Calu3 (cell line): Measurements from ENCODE around the gene CRIM1. TPM values are rescaled to one million over a fixed set of nuclear protein-coding genes. Genes with fewer than 3 reads are reported as not detected.

Experiments used
- BruUV-seq: library from RNA; stranded (reverse); fragments of 400-500 nt; replicated peaks from 2 replicates; lab custom pipeline; 2021; lab: Mats Ljungman, UMichigan
- CTCF ChIA-PET: fragments of 300-600 bp; sonication (Branson Sonifier 250); formaldehyde crosslinking; loops from one replicate; lab custom pipeline; 2022; ENCODE audit warnings: antibody characterized with exemption; lab: Charles Lee
- DNase-seq: peaks from one replicate; pipeline ENCODE4 v3.0.0; 2022
- H3K27ac Mint-ChIP-seq: one replicate; pipeline ENCODE4 v1.8.0; 2022; ENCODE audit warnings: mixed read lengths; ENCODE audit not compliant: unreplicated experiment
- H3K27me3 Mint-ChIP-seq: one replicate; pipeline ENCODE4 v1.8.0; 2022; ENCODE audit warnings: mixed read lengths; ENCODE audit not compliant: unreplicated experiment
- H3K36me3 Mint-ChIP-seq: one replicate; pipeline ENCODE4 v1.8.0; 2022; ENCODE audit warnings: mild to moderate bottlenecking, moderate library complexity, mixed read lengths; ENCODE audit not compliant: insufficient read depth, unreplicated experiment
- H3K4me1 Mint-ChIP-seq: one replicate; pipeline ENCODE4 v1.8.0; 2022; ENCODE audit warnings: mild to moderate bottlenecking, low read depth, mixed read lengths; ENCODE audit not compliant: unreplicated experiment
- H3K4me3 Mint-ChIP-seq: one replicate; pipeline ENCODE4 v1.8.0; 2022; ENCODE audit warnings: mild to moderate bottlenecking, low read depth, moderate library complexity, mixed read lengths; ENCODE audit not compliant: unreplicated experiment
- H3K9me3 Mint-ChIP-seq: one replicate; pipeline ENCODE4 v1.8.0; 2022; ENCODE audit warnings: low read depth, mixed read lengths; ENCODE audit not compliant: unreplicated experiment
- CTCF ChIP-seq: fragments of 200-600 bp; IDR thresholded peaks from one replicate; pipeline ENCODE4 v1.8.0; 2022; ENCODE audit warnings: antibody characterized with exemption; ENCODE audit not compliant: unreplicated experiment
- intact Hi-C: fragments of 100-400 bp; cut with micrococcal nuclease; formaldehyde crosslinking; loops from one replicate; pipeline ENCODE4 v1.10.0; 2022; ENCODE audit not compliant: unreplicated experiment
- total RNA-seq: library from RNA; stranded (reverse); gene quantifications from 2 replicates; pipeline ENCODE4 v1.2.3, GENCODE V29; 2022

Gene CRIM1
- total RNA-seq, 1 experiment from 2014 or later: 57.6 TPM

- intact Hi-C loops: no loop called here
These were observed 110.6 kb downstream of the CRIM1 start for GRCh38 chr2:36466135-36466534.

GRCh38 chr2:36468463-36469105 lies 113.0 kb downstream of the CRIM1 start:
- CTCF ChIA-PET: no interaction called here
- DNase-seq: no peak
- TF ChIP-seq CTCF: no peak
- no peak overlapping the region for H3K27ac Mint-ChIP-seq
- peaks cover 3% of the 10 kb centered on the region for H3K4me1 Mint-ChIP-seq
- no peaks in the 10 kb centered on the region for H3K27me3 Mint-ChIP-seq
- BruUV-seq: no TSS peak
- H3K36me3 Mint-ChIP-seq: peaks cover 4% of the 10 kb centered on the region
- intact Hi-C loops: no loop called here
- peaks cover 3% of the 10 kb centered on the region for H3K9me3 Mint-ChIP-seq
- H3K4me3 Mint-ChIP-seq: no peak overlapping the region

More at GRCh38 chr2:36466135-36466534, 110.6 kb downstream of the CRIM1 start:
- no peak overlapping the region for H3K4me3 Mint-ChIP-seq
- no peaks in the 10 kb centered on the region for H3K27me3 Mint-ChIP-seq
- no peak for DNase-seq
- CTCF ChIA-PET: no interaction called here
- H3K27ac Mint-ChIP-seq: no peak overlapping the region
- H3K36me3 Mint-ChIP-seq: peaks cover 4% of the 10 kb centered on the region
- BruUV-seq: no TSS peak
- H3K9me3 Mint-ChIP-seq: peaks cover 3% of the 10 kb centered on the region
- peaks cover 10% of the 10 kb centered on the region for H3K4me1 Mint-ChIP-seq
- no peak for TF ChIP-seq CTCF

- TF ChIP-seq CTCF: no peak
These were observed 113.5 kb downstream of the CRIM1 start for GRCh38 chr2:36469106-36469477.

GRCh38 chr2:36469710-36470109 lies 114.1 kb downstream of the CRIM1 start:
- TF ChIP-seq CTCF: no peak
- Mint-ChIP-seq H3K4me3 (no peak overlapping the region), H3K27me3 (no peaks in the 10 kb centered on the region), H3K9me3 (peaks cover 3% of the 10 kb centered on the region), H3K36me3 (peaks cover 4% of the 10 kb centered on the region), H3K27ac (no peak overlapping the region), H3K4me1 (no peaks in the 10 kb centered on the region)
- DNase-seq: no peak
- BruUV-seq: no TSS peak
- intact Hi-C loops: no loop called here
- CTCF ChIA-PET: no interaction called here

More at GRCh38 chr2:36469106-36469477, 113.5 kb downstream of the CRIM1 start:
- H3K27ac Mint-ChIP-seq: no peak overlapping the region
- H3K9me3 Mint-ChIP-seq: peaks cover 3% of the 10 kb centered on the region
- intact Hi-C loops: no loop called here
- peaks cover 4% of the 10 kb centered on the region for H3K36me3 Mint-ChIP-seq
- H3K27me3 Mint-ChIP-seq: no peaks in the 10 kb centered on the region
- BruUV-seq: no TSS peak
- H3K4me3 Mint-ChIP-seq: no peak overlapping the region
- DNase-seq: no peak
- CTCF ChIA-PET: no interaction called here
- no peaks in the 10 kb centered on the region for H3K4me1 Mint-ChIP-seq
